Measurements from ENCODE around the gene RPS19.

The RPS19 gene

GRCh38 chr19:41879080-41879479, 19.0 kb downstream of the RPS19 start:
- no peak for DNase-seq (ENCODE audit: low read depth in 3 of 3)

- DNase-seq (ENCODE audit: low read depth in 3 of 3) = no peak
These were observed 19.7 kb downstream of the RPS19 start for GRCh38 chr19:41879670-41880328.

- no peak for DNase-seq (ENCODE audit: low read depth in 3 of 3)
These were observed 20.3 kb downstream of the RPS19 start for GRCh38 chr19:41880329-41880708.

GRCh38 chr19:41882568-41883462, 22.8 kb downstream of the RPS19 start, which contains the start of gene ARHGEF1:
Gene ARHGEF1 (plus strand): TSS chr19:41883184. CDS start chr19:41888083, 4,899 bp downstream.
- peak in 2 of 3 experiments; percentile 28 to 50 for DNase-seq (ENCODE audit: low read depth in 3 of 3)

GRCh38 chr19:41883463-41883820, 23.4 kb downstream of the RPS19 start:
- DNase-seq (ENCODE audit: low read depth in 3 of 3) = no peak

GRCh38 chr19:41883821-41884733, 24.0 kb downstream of the RPS19 start:
- peak; percentile 71 to 78 (median 75) for DNase-seq (ENCODE audit: low read depth in 3 of 3)

GRCh38 chr19:41886761-41887710, 27.0 kb downstream of the RPS19 start:
- peak in 2 of 3 experiments; percentile 18 to 34 for DNase-seq (ENCODE audit: low read depth in 3 of 3)

- DNase-seq (ENCODE audit: low read depth in 3 of 3) = peak; percentile 65 to 85 (median 77)
These were observed 27.8 kb downstream of the RPS19 start for GRCh38 chr19:41887711-41888382.

GRCh38 chr19:41888926-41889325, 28.9 kb downstream of the RPS19 start:
- no peak for DNase-seq (ENCODE audit: low read depth in 3 of 3)

GRCh38 chr19:41889896-41890295, 29.8 kb downstream of the RPS19 start:
- DNase-seq (ENCODE audit: low read depth in 3 of 3) = no peak

GRCh38 chr19:41890936-41891335, 30.9 kb downstream of the RPS19 start:
- DNase-seq (ENCODE audit: low read depth in 3 of 3) = no peak

GRCh38 chr19:41892173-41892902, 32.3 kb downstream of the RPS19 start:
- no peak for DNase-seq (ENCODE audit: low read depth in 3 of 3)

GRCh38 chr19:41893899-41894298, 33.8 kb downstream of the RPS19 start:
- DNase-seq (ENCODE audit: low read depth in 3 of 3) = no peak

GRCh38 chr19:41894350-41894749, 34.3 kb downstream of the RPS19 start:
- no peak for DNase-seq (ENCODE audit: low read depth in 3 of 3)

GRCh38 chr19:41895745-41896580, 35.9 kb downstream of the RPS19 start:
- no peak for DNase-seq (ENCODE audit: low read depth in 3 of 3)

- DNase-seq (ENCODE audit: low read depth in 3 of 3) = no peak
These were observed 36.5 kb downstream of the RPS19 start for GRCh38 chr19:41896581-41896942.

- no peak for DNase-seq (ENCODE audit: low read depth in 3 of 3)
These were observed 37.1 kb downstream of the RPS19 start for GRCh38 chr19:41897181-41897580.

- DNase-seq (ENCODE audit: low read depth in 3 of 3) = no peak
These were observed 37.8 kb downstream of the RPS19 start for GRCh38 chr19:41897820-41898219.

GRCh38 chr19:41898235-41898634, 38.2 kb downstream of the RPS19 start:
- DNase-seq (ENCODE audit: low read depth in 3 of 3) = no peak

All from stimulated activated CD4-positive, alpha-beta T cell treated with anti-CD3 and anti-CD28 coated beads, TNF-alpha, amount 100 ng/mL, for 4 hours (primary cell).